ENCODE results near the gene GJD3.

GJD3 gene

DNA sequence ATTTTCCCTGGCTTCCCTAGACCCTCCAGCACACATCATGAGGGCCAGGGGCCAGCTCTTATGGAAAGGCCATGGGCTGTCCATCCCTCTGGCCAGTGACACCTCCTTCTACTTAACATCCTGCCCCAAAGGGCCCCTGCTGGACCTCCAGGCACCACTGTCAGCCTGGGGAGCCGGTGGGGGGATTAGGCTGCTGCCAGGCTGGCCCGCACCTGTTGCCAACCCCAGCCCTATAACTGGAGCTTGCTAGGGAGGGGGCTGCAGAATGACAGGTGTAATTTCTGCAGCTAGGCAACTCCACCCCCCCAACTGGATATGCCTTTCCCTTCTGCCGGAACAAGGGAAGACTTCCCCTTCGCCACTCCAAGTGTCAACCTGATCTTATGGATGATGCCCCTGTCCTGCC is 43.0 kb downstream of the GJD3 start:
- no peak for DNase-seq

DNA sequence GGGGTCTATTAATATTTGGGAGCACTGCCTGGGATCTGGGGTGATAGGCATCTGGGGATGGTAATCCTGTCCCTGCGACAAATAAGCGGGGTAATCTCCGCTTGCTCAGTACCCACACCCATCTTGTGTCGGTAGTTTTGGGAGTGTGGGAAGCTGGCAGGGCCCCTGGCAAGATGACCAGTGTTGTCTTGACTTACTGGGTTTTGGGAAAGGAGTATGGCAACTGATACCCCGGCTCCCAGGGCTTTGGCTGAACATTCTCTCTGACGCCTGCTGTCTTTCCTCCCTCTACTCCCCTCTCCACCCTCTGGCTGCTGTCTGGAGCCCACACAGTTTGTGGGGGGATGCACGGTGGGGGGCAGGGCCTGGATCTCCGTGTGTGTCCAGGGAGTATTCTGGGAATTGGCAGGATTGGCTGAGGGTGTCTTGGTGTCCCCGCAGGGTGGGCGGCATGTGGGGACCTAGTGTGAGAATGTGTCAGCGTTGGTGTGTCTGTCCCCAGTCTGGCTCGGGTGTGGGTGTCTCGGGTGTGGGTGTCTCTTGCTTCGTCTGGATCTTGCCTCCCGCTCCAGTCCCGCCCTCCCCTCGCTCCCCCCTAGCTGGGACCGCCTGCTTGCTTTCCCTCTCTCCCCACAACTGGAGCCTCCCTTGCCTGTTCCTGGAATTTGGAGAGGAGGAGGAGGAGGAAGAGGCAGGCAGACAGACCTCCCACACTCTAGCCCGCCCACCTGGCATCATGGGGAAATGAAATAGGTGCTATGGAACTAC is 43.6 kb downstream of the GJD3 start:
- DNase-seq = peak in 1 of 4 experiments; percentile 42

DNA sequence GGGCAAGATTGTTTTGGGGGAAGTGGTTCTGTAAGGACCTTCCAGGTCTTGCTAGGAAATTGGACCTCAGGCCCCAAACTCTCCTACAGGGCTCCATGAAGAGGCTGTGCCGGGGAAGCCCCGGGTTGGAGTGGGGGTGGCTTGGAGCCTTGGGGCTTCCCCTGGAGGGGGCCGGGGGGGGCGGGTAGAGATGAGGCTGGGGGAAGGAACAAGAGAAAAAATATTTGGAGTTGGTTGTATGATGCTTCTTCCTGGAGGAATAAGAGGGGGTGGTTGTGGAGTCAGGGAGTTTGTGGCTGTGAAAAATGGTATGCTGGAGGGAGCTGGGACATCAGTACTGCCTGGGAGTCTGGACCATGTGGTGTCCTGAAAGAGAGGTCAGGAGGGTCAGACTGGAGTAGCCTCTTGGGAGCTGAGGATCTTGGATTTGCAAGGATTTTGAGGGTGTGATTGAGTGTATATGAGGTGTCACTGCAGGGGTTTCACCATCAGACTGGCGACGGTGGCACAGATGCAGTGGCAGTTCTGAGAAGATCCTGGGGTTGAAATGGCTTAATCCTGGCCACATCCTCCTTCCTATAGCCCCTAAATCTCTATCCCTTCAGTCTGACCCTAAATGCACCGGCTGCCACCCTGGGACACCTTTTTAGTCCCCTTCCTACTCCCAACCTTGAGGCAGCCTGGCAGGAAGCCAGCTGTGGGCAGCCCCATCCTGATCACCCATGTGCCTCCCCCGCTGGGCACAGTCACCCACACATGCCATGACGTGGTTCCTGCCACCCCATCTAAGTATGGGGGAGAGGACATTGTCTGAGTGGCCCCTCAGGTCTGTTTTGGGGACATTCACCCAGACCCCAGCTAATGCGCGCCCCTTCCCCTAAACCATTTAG is 44.6 kb downstream of the GJD3 start:
- peak in 2 of 4 experiments; percentile 58 to 64 for DNase-seq

DNA sequence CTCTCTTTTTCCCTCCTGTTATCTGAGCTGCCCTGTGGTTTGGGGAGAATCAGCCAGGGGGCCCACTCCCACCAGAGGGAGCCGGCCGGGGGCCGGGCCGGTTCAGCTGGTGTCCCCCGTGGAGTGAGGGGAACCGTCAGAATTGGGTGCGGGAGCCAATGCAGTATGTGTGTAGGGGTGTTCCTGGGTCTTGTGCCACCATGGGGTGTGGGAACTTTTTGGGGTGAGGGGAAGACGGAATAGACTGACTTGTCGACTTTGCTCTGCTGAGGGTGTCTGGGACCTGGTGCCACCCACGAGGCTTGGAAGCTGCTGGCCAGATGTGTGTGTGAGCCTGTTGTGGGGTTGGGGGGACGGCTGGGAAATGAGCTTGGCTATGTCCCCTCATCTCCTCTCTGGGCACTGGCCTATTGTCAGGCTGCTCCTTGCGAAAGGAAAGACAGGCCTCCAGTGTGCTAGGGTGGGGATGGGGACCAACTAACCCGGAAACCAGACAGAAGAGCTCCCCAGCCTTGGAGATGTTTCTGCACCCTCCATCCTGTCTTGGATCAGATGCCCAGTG is 45.6 kb downstream of the GJD3 start:
- DNase-seq = no peak

DNA sequence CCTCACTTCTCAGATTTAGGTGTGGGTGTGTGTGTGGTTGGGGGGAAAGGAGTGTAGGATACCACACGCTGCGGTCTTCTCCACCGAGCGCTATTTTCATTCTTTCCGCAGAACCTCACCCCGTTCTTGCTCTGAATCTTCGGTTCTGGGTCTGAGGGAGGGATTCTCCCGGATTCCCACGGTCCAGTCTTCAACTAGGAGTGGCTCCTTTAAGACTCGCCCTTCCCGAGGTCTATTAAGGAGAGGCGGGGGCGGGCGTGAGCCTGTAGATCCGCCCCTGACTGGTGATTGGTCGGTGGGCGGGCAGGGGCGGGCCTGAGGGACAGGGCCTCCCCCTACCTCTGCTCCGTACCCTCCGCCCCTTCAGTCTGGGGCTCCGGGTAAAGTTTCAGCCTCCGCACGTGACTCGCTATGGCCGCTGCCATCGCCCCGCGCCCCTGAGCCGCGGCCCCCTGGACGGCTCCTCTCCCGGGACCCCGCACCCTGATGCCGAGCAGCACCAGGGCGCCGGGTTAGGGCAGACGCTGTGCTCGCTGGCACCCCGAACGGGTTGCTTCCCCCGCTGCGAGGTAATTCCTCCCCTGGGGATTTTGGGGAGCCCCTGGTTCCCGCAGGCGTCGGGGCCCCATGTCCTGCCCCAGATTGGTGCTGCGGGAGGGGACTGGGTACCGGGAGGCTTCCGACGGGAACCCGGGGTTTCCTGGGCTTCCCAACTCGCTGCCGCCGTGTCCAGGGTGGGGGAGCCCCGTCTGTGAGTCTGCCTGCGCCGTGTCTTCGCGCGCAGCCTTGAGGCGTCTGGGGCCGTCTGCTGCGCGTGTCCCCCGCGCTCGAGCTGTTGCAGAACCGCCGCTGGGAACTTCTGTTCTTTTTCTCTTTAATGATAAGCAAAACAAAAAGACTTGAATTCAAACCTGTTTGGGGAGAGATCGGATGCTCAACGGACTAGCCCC is 46.4 kb downstream of the GJD3 start:
- DNase-seq = peak; percentile 51 to 89 (median 69)

DNA sequence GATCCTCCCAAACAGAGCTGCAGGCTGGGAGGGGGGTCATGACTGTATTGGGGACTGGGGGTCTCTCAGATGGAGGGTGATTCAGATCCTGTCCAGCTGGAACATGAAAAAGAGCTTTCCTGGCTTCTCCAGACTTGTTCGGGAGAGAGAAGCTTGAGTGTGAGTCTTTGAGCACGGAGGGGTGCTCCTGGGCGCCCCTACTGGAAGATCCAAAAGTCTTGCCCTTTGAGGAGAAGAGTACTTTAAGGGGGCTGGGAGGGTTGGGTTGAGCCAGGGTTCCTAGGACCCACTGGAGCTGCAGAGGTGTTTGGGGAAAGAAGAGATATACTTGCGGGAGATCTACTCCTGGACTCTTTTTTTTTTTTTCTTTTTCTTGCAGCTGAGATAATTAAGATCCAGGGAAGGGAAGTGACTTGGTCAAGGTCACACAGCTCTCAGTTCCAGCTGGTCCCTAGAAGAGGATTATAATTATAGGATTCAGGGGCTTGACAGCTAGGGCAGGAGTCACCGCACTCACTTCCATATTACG is 47.1 kb downstream of the GJD3 start:
- no peak for DNase-seq

DNA sequence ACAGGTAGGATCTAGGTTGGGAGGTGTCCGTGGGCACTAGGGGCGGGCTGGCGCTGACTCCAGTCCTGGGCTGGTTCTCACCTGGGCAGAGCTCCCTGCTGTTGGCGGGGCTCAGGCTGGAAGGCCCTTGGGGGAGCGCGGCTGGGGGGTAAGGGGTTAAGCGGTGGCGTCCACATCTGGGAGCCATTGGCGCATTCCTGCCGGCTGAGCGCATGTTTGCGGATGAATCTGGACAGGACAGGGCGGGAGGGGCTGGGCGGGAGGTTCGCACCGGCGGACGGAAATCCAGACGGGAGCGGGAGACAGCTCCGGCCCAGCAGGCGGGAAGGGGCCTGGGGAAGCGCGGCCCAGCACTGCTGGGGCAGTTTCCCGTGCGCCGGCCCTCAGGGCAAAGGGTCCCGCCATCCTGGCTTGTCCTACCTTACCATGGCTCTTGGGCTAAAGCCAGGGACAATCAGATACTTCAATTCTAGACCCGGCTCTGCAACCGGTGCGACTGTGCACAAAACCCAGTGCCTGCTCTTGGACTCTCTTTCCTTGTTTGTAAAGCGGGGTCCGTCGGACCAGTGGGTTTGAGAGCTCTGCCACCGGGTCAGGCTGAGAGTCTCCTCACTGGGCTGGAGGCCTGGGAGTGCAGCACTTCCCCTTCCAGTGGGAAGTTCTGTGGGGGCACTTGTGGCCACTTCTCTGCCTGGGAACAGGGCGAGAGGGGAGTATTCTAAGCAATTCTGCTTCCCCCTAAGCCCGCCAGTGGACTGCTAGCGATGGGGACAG is 47.8 kb downstream of the GJD3 start:
- no peak for DNase-seq

DNA sequence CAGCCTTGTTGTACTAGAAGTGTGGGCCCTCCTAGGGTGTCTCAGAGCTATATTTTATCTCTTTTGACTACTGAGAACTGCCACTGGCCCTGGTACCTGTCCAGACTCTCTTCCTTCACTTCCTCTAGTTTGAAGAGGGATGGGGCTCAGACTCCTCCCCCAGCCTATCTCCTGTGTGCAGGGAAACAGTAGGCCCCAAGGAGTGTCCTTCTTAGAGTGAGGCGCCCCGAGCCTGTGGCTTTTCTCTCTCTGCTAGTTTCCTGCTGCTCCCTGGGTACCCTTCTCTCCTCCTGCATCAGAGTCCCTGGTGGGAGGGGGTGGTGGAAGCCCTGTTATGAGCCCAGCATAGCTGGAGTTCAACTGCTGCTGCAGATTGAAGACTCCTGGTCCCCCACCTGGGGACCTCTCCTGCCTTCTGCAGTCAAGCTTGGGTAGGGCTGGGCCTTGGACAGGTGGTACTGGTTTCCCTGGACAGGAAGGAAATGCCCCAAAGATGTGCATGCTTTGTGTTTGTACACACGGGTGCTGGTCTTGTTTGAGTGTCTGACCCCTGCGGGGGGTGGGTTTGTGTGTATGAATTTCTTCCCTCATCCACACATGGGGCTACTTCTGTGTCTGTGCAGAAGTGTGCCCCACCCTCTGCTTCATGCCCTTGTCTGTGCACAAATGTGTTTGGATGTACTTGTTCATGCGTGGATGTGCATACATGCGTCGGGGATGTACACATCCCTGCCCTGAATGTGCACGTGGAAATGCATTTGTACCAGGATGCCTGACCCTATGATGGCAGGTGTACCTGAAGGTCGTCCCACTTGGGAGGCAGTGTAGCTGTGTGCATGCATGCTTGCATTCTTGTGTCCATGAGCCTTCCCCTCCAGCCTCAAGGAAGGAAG is 48.6 kb downstream of the GJD3 start:
- DNase-seq = no peak

DNA sequence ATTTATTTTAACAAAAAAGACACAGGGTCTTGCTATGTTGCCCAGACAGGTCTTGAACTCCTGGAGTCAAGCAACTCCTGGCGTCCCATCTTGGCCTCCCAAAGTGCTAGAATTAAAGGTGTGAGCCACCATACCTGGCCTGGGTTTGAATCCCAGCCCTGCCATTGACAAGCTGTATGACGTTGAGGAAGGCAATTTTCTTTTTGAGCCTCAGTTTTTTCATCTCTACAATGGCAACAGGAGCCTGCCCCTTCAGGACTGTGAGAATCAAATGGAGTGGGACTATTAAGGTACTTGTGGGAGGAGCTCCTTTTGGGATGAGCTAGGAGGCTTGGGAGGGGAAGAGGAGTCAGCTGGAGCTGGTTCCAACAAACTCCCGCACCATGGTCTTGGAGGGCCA is 49.3 kb downstream of the GJD3 start:
- DNase-seq = no peak

DNA sequence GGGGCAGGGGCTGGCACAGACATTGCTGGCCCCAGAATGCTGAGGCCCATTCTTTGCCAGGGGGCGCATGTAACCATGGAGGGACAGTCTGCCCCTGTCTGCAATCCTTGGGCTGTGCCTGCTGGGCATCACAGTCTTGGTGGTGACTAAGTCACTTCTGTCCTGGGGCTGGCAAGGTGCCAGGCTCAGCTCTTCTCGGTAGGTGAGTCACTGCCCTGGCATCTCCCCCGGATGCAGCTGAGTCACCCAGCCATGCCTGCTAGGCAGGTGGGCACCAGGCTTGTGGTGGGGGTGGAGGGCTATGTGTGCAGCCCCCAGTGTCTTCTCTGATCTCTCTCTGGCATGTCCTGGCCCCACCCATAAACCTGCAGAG is 50.0 kb downstream of the GJD3 start:
- peak; percentile 49 to 78 (median 62) for DNase-seq

DNA sequence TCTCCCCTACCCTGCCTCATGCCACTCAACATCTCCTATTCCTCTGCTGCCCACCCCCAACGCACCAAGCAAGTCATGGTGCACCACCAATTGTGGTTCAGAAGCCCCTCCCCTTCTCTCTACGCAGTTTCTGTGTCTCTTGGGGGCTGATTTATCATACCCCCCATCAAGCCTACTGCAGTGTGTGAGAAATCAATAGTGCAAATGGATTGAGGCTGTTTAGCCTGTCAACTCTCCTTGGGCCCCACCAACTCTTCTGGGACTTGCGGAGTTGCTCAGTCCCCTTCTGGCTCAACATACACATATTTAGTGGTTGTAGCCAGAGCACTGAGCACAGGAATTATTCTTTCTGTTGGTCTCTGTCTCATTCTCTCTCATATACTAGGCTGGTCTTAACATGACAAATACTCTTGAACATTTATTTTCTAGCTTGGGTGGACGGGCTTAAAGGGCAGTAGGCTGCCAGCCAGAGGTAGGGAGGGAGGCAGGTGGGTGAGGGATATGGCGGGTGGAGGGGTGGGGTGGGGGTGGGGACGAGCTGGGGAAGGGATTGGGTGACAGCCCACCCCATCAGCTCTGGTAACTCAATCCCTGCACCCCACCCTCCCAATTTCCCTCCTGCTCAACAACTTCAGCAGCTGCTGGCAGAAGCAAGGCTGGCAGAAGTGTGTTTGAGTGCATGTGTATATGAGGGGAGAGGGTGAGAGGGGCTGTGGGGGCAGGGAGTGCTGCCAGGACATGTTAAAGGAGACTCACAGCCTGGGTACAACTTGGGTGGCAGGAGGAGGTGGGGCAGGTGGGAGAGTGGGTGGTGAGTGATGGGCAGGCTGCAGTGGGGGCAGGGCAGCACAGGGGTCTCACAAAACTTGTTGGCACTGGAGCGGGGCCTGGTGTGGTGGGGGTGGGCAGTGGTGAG is 50.6 kb downstream of the GJD3 start:
- DNase-seq = no peak

Data from activated naive CD4-positive, alpha-beta T cell (primary cell).